CD4-positive, alpha-beta memory T cell (primary cell): ENCODE results near the gene ASCC3. TPM values are rescaled to one million over a fixed set of nuclear protein-coding genes. Genes with fewer than 3 reads are reported as not detected.

Experiments
- CTCF ChIA-PET: fragments of 350-600 bp; sonication (Branson Sonifier 250); formaldehyde crosslinking; loops from one replicate; lab custom pipeline; 2021; ENCODE audit warnings: inconsistent platforms; ENCODE audit not compliant: partially characterized antibody; lab: Charles Lee
- POLR2A ChIA-PET: fragments of 350-600 bp; sonication (Branson Sonifier 250); formaldehyde crosslinking; loops from one replicate; lab custom pipeline; 2021; ENCODE audit not compliant: partially characterized antibody; lab: Charles Lee
- DNase-seq, 5 donors: peaks; one replicate each; pipeline versions ENCODE4 v3.0.0 to v3.0.0-alpha.2; 2020 to 2022; ENCODE audit warnings: mixed read lengths in 1 of 5
- H3K27ac ChIP-seq: one replicate; pipeline ENCODE4 v1.7.0; 2013; ENCODE audit warnings: low read depth, low read length
- H3K27me3 ChIP-seq: 2 replicates; pipeline ENCODE4 v1.7.0; 2013; ENCODE audit warnings: mild to moderate bottlenecking, low read length, moderate library complexity; ENCODE audit not compliant: insufficient read depth
- H3K36me3 ChIP-seq: 2 replicates; pipeline ENCODE4 v1.7.0; 2013; ENCODE audit warnings: mild to moderate bottlenecking, low read length, moderate library complexity; ENCODE audit not compliant: insufficient read depth
- H3K4me1 ChIP-seq: 2 replicates; pipeline ENCODE4 v1.7.0; 2013; ENCODE audit warnings: mild to moderate bottlenecking, low read length, moderate library complexity; ENCODE audit not compliant: insufficient read depth
- H3K4me3 ChIP-seq, 2 donors: one replicate each; pipeline ENCODE4 v1.7.0; 2013; ENCODE audit warnings: low read length in 2 of 2, mild to moderate bottlenecking in 1 of 2
- H3K9me3 ChIP-seq, 2 donors: one replicate each; pipeline ENCODE4 v1.7.0; 2013; ENCODE audit warnings: low read length in 2 of 2, control low read depth in 1 of 2; ENCODE audit not compliant: control insufficient read depth in 1 of 2
- H3K27ac Mint-ChIP-seq, 7 donors: one replicate each; pipeline ENCODE4 v1.8.0; 2020 to 2021; ENCODE audit warnings: mixed read lengths in 7 of 7, mild to moderate bottlenecking in 6 of 7, inconsistent platforms in 3 of 7, moderate library complexity in 3 of 7
- H3K27me3 Mint-ChIP-seq, 2 donors: one replicate each; pipeline ENCODE4 v1.8.0; 2020 to 2021; ENCODE audit warnings: mixed read lengths in 2 of 2
- H3K36me3 Mint-ChIP-seq, 2 donors: one replicate each; pipeline ENCODE4 v1.8.0; 2020 to 2021; ENCODE audit warnings: mixed read lengths in 2 of 2, inconsistent platforms in 1 of 2, mild to moderate bottlenecking in 1 of 2
- H3K4me1 Mint-ChIP-seq, 4 donors: one replicate each; pipeline ENCODE4 v1.8.0; 2020 to 2021; ENCODE audit warnings: mixed read lengths in 4 of 4, mild to moderate bottlenecking in 1 of 4
- H3K4me3 Mint-ChIP-seq, 8 donors: one replicate each; pipeline ENCODE4 v1.8.0; 2020 to 2021; ENCODE audit warnings: mixed read lengths in 8 of 8, mild to moderate bottlenecking in 7 of 8, moderate library complexity in 6 of 8, inconsistent platforms in 3 of 8
- H3K9me3 Mint-ChIP-seq, 8 donors: one replicate each; pipeline ENCODE4 v1.8.0; 2020 to 2021; ENCODE audit warnings: mixed read lengths in 8 of 8, mild to moderate bottlenecking in 5 of 8, inconsistent platforms in 3 of 8, moderate library complexity in 1 of 8
- intact Hi-C: fragments of 100-400 bp; cut with micrococcal nuclease; formaldehyde crosslinking; loops from one replicate; pipeline ENCODE4 v1.15.1; 2023
- polyA plus RNA-seq, 2 donors: library from polyadenylated mRNA; unstranded; fragments of 300-500 nt; fragmentation: Illumina TruSeq; gene quantifications; one replicate each; pipeline ENCODE4 v1.2.3, GENCODE V29; 2021
- total RNA-seq, 2 experiments: library from RNA; stranded (reverse); gene quantifications; one replicate each; pipeline ENCODE4 v1.2.3, GENCODE V29; 2021

Gene ASCC3, protein sequence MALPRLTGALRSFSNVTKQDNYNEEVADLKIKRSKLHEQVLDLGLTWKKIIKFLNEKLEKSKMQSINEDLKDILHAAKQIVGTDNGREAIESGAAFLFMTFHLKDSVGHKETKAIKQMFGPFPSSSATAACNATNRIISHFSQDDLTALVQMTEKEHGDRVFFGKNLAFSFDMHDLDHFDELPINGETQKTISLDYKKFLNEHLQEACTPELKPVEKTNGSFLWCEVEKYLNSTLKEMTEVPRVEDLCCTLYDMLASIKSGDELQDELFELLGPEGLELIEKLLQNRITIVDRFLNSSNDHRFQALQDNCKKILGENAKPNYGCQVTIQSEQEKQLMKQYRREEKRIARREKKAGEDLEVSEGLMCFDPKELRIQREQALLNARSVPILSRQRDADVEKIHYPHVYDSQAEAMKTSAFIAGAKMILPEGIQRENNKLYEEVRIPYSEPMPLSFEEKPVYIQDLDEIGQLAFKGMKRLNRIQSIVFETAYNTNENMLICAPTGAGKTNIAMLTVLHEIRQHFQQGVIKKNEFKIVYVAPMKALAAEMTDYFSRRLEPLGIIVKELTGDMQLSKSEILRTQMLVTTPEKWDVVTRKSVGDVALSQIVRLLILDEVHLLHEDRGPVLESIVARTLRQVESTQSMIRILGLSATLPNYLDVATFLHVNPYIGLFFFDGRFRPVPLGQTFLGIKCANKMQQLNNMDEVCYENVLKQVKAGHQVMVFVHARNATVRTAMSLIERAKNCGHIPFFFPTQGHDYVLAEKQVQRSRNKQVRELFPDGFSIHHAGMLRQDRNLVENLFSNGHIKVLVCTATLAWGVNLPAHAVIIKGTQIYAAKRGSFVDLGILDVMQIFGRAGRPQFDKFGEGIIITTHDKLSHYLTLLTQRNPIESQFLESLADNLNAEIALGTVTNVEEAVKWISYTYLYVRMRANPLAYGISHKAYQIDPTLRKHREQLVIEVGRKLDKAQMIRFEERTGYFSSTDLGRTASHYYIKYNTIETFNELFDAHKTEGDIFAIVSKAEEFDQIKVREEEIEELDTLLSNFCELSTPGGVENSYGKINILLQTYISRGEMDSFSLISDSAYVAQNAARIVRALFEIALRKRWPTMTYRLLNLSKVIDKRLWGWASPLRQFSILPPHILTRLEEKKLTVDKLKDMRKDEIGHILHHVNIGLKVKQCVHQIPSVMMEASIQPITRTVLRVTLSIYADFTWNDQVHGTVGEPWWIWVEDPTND (N-terminal part only)
- total RNA-seq (10 to 100 TPM; 54.1 to 57.9 TPM), polyA plus RNA-seq (10 to 100 TPM; 13.0 to 32.0 TPM)

- Histone ChIP-seq H3K4me1 (peaks cover 43% of the 10 kb centered on the region), H3K4me3 (peak within 1 kb of the TSS; percentile 62 to 76), H3K9me3 (no peaks in the 10 kb centered on the region), H3K27ac (peak within 1 kb of the TSS; percentile 90), H3K36me3 (no peaks in the 10 kb centered on the region), H3K27me3 (no peaks in the 10 kb centered on the region)
- Mint-ChIP-seq H3K27ac (peak within 1 kb of the TSS; percentile 87 to 100 (median 100)), H3K27me3 (peaks cover 0 to 2% of the 10 kb centered on the region in 2 donors), H3K36me3 (peaks cover 0 to 3% of the 10 kb centered on the region in 2 donors), H3K4me1 (peaks cover 24 to 53% (median 41%) of the 10 kb centered on the region in 4 donors), H3K9me3 (no peaks in the 10 kb centered on the region), H3K4me3 (peak within 1 kb of the TSS; percentile 96 to 100 (median 100))
- POLR2A ChIA-PET: interaction anchor here (0.6 kb wide), 1 partner anchor 9 kb away, joined by 3 read pairs; no protein-coding TSS in a partner anchor
- intact Hi-C loops: loop anchor here (5.0 to 10.0 kb wide), 2 partner anchors 131 to 1936 kb away; partner anchors contain the start of gene FBXL4
- CTCF ChIA-PET: interaction anchor here (1.0 to 2.3 kb wide), 2 partner anchors 13 to 25 kb away, joined by 3 to 7 read pairs; no protein-coding TSS in a partner anchor
- DNase-seq: peak; percentile 86 to 90 (median 89)
Measured at GRCh38 chr6:100880853-100881706, at the start of gene ASCC3. ASCC3 (minus strand) TSS chr6:100881329; CDS start chr6:100867997, 13,332 bp downstream.

DNA sequence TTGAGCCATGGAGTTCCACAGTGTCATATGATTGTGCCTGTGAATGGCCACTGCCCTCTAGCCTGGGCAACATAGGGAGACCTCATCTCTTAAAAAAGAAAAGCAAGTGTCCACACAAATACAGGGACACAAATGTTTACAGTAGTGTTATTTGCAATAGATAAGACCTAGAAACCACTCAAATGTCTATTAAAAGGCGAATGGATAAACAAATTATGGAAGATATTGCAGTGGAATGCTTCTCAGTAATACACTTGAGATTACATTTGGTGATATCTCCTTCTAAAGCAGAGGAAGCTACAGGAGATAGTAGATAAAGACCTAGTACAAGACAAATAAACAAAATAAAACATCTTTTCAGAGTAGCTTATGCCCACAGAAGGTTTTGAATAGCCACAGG is 44.6 kb upstream of the ASCC3 start:
- Mint-ChIP-seq H3K27ac (no peak overlapping the region), H3K9me3 (peaks cover 0 to 2% (median 0%) of the 10 kb centered on the region in 8 donors), H3K36me3 (no peaks in the 10 kb centered on the region), H3K4me3 (no peak overlapping the region), H3K27me3 (peaks cover 4 to 5% of the 10 kb centered on the region in 2 donors), H3K4me1 (no peaks in the 10 kb centered on the region)
- intact Hi-C loops: no loop called here
- no peak for DNase-seq
- Histone ChIP-seq H3K9me3 (no peaks in the 10 kb centered on the region), H3K27ac (no peak overlapping the region), H3K4me3 (no peak overlapping the region), H3K4me1 (no peaks in the 10 kb centered on the region), H3K36me3 (no peaks in the 10 kb centered on the region), H3K27me3 (no peaks in the 10 kb centered on the region)
- POLR2A ChIA-PET: no interaction called here
- CTCF ChIA-PET: no interaction called here

GRCh38 chr6:100924534-100925227 is 43.6 kb upstream of the ASCC3 start:
- DNase-seq: no peak
- no peaks in the 10 kb centered on the region for H3K36me3 Mint-ChIP-seq
- H3K4me3 ChIP-seq: no peak overlapping the region
- H3K27me3 ChIP-seq: no peaks in the 10 kb centered on the region
- no peaks in the 10 kb centered on the region for H3K36me3 ChIP-seq
- no peaks in the 10 kb centered on the region for H3K4me1 Mint-ChIP-seq
- H3K4me1 ChIP-seq: no peaks in the 10 kb centered on the region
- H3K4me3 Mint-ChIP-seq: no peak overlapping the region
- no peaks in the 10 kb centered on the region for H3K9me3 ChIP-seq
- peaks cover 9 to 10% of the 10 kb centered on the region in 2 donors for H3K27me3 Mint-ChIP-seq
- ChIA-PET POLR2A (no interaction called here), CTCF (no interaction called here)
- H3K9me3 Mint-ChIP-seq: peaks cover 0 to 2% (median 0%) of the 10 kb centered on the region in 8 donors
- H3K27ac Mint-ChIP-seq: no peak overlapping the region
- intact Hi-C loops: no loop called here
- no peak overlapping the region for H3K27ac ChIP-seq

- POLR2A ChIA-PET: no interaction called here
- H3K27me3 ChIP-seq: no peaks in the 10 kb centered on the region
- CTCF ChIA-PET: no interaction called here
- no peak overlapping the region for H3K27ac ChIP-seq
- H3K36me3 ChIP-seq: no peaks in the 10 kb centered on the region
- DNase-seq: no peak
- H3K4me3 ChIP-seq: no peak overlapping the region
- Mint-ChIP-seq H3K27me3 (peaks cover 9 to 10% of the 10 kb centered on the region in 2 donors), H3K4me1 (no peaks in the 10 kb centered on the region), H3K27ac (no peak overlapping the region), H3K36me3 (no peaks in the 10 kb centered on the region), H3K9me3 (peaks cover 0 to 2% (median 0%) of the 10 kb centered on the region in 8 donors), H3K4me3 (no peak overlapping the region)
- H3K9me3 ChIP-seq: no peaks in the 10 kb centered on the region
- no peaks in the 10 kb centered on the region for H3K4me1 ChIP-seq
- intact Hi-C loops: no loop called here
Measured at GRCh38 chr6:100923481-100924165, 42.5 kb upstream of the ASCC3 start.

DNA sequence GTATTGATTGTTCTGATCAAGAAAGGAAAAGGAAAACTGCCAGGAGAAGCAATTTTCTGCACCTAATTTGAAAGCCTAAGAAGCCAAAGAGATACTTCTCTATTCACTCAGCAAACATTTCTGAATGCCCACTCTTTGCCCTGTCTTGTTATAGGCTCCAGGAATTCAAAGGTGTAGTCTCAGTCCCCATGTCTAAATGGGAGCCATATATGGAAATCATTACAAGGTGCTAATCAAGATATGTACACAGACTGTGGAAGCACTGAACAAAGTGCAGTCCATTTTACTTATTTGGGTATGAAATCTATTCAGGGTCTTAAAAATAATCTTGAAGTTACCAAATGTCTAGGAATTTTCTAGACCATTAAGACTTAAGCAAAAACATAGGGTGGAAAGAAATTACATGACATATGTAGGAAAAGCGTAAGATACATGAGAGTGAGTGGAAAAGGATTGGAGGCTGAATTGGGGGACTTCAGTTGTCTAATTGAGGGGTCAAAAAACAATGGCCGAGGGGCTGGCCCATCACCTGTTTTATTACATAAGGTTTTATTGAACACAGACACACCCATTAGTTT is 39.0 kb upstream of the ASCC3 start:
- H3K27me3 Mint-ChIP-seq: peaks cover 10 to 12% of the 10 kb centered on the region in 2 donors
- intact Hi-C loops: no loop called here
- DNase-seq: no peak

More for the DNA sequence above, 39.0 kb upstream of the ASCC3 start:
- Histone ChIP-seq H3K4me1 (no peaks in the 10 kb centered on the region), H3K27ac (no peak overlapping the region), H3K4me3 (no peak overlapping the region), H3K36me3 (no peaks in the 10 kb centered on the region), H3K27me3 (no peaks in the 10 kb centered on the region), H3K9me3 (no peaks in the 10 kb centered on the region)
- CTCF ChIA-PET: no interaction called here
- Mint-ChIP-seq H3K27ac (no peak overlapping the region), H3K4me1 (no peaks in the 10 kb centered on the region), H3K4me3 (no peak overlapping the region), H3K36me3 (no peaks in the 10 kb centered on the region), H3K9me3 (peaks cover 0 to 2% (median 0%) of the 10 kb centered on the region in 8 donors)
- POLR2A ChIA-PET: no interaction called here
